ENCODE data around the gene ANGPTL2. TPM values are rescaled to one million over a fixed set of nuclear protein-coding genes. Genes with fewer than 3 reads are reported as not detected.

Gene ANGPTL2
- total and polyA plus RNA-seq, 2 of the 4 experiments (the other 2 are of a cell fraction): 9.5 to 25.1 TPM

DNA sequence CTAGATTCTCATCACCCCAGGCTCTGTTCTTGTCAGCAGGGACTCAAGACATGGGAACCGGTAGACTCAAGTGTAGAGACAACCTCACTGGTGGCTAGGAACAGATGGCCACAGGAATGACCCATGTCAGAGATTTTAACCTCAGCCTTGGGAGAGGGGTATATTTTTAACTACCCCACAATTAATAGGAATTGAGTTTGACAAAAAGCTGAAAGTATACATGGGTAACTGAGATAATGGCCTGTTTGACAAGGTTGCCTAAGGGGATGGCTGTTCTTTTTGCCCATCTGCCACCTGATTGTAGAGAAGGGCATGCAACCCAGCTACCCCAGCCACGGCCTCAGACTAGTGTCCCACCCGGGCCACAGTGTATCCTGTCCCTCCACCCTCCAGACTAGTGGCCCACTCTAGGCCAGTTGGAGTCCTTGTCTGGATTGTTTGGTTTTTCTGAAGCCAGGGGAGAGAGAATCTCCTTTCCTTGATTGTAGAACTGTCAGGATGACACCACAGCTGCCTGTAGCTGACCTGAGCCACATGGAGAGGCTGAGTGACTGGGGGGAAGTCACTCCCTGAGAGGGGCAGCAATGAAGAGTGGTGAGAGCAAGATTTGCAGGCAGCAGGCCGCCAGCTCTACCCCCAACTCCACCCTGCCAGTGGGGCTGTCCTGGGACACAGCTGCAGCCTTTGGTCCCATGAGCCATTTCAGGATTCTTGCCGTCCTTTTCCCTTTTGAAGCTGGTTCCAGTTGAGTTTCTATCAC lies 14.6 kb upstream of the ANGPTL2 start:
- Histone ChIP-seq H2AFZ (replicated peaks; ENCODE audit: low read length, poor library complexity) (no peak overlapping the region), H4K5ac (ENCODE audit: low read depth, low read length) (no peak overlapping the region), H3K9me1 (ENCODE audit: insufficient read depth, low read length) (peaks cover 15% of the 10 kb centered on the region), H3K4me1 (ENCODE audit: control insufficient read depth, insufficient read depth, low read length) (peaks cover 23% of the 10 kb centered on the region), H3K4me2 (ENCODE audit: low read depth, low read length) (no peak overlapping the region), H2AK9ac (replicated peaks; ENCODE audit: low read depth, low read length, poor library complexity) (no peak overlapping the region), H3K4ac (ENCODE audit: low read depth, low read length) (peak overlapping the region; percentile 21), H3K9ac (ENCODE audit: low read depth, low read length) (no peak overlapping the region), H2BK15ac (ENCODE audit: low read depth, low read length) (peak overlapping the region; percentile 22; the same call in 1 of the 3 replicates), H3K27ac (ENCODE audit: insufficient read depth, low read length) (no peak overlapping the region), H4K20me1 (ENCODE audit: insufficient read depth, low read length) (no peaks in the 10 kb centered on the region; the same call in 1 of the 2 replicates), H3K56ac (ENCODE audit: extremely low read depth, insufficient read depth, low read length) (no peak overlapping the region), H2AK5ac (ENCODE audit: low read depth, low read length) (peak overlapping the region; percentile 28; the same call in 1 of the 2 replicates), H2BK120ac (ENCODE audit: low read depth, low read length) (no peak overlapping the region), H2BK5ac (ENCODE audit: low read depth, low read length, poor library complexity, severe bottlenecking) (no peak overlapping the region), H3K18ac (ENCODE audit: low read depth, low read length) (no peak overlapping the region), H3K14ac (replicated peaks; ENCODE audit: low read depth, low read length) (no peak overlapping the region), H3K4me3 (ENCODE audit: insufficient read depth, low read depth, low read length) (no peak overlapping the region), H3K36me3 (ENCODE audit: control insufficient read depth, insufficient read depth, low read length) (no peaks in the 10 kb centered on the region), H4K91ac (ENCODE audit: insufficient read depth, low read depth, low read length) (peak overlapping the region; percentile 4; the same call in 1 of the 2 replicates), H4K8ac (ENCODE audit: low read depth in 2 of 2, low read length in 2 of 2) (no peak overlapping the region), H3K79me1 (ENCODE audit: low read depth in 1 of 2, low read length in 2 of 2) (peaks cover 0 to 4% of the 10 kb centered on the region in 2 experiments; a peak in 1 of 4 replicates), H2BK20ac (ENCODE audit: low read depth, low read length) (peak overlapping the region; percentile 24; the same call in 1 of the 2 replicates), H3K27me3 (ENCODE audit: control insufficient read depth, insufficient read depth, low read length) (peaks cover 4% of the 10 kb centered on the region; the same call in 1 of the 2 replicates), H3K23ac (ENCODE audit: low read depth, low read length) (no peak overlapping the region), H3K9me3 (ENCODE audit: control insufficient read depth, insufficient read depth, low read length) (no peaks in the 10 kb centered on the region)
- CTCF ChIA-PET: interaction anchor here (1.7 kb wide), 1 partner anchor 10 kb away, joined by 4 read pairs; no protein-coding TSS in a partner anchor
- POLR2A ChIA-PET (ENCODE audit: unreplicated experiment): no interaction called here
- DNase-seq: no peak
- intact Hi-C loops (cut with micrococcal nuclease): no loop called here
- no TSS peak for BruUV-seq (replicated peaks)
- dilution Hi-C loops (cut with HindIII; ENCODE audit: low sequenced_read_pairs, unreplicated experiment): no loop called here
- in situ Hi-C loops (cut with MboI; ENCODE audit: low sequenced_read_pairs): no loop called here
- TF ChIP-seq MAFK (IDR thresholded peaks at IDR 0.05; ENCODE audit: low read depth, low read length): no peak
- no peak for TF ChIP-seq FOS (IDR thresholded peaks at IDR 0.05; ENCODE audit: low read depth, low read length)
- no CpG with 5 or more reads among the region's 5 CpGs for WGBS, 2 experiments (ENCODE audit: extremely low coverage in 2 of 2, insufficient read length in 1 of 2)
- no peak for ATAC-seq (ENCODE audit: low read depth)
